ENCODE data around the gene NLRX1.
"Not testable (repeated sequence)": the region's sequence is repeated elsewhere in the genome, so short reads cannot be mapped to it uniquely, and the experiment has no call there.

The NLRX1 gene

DNA sequence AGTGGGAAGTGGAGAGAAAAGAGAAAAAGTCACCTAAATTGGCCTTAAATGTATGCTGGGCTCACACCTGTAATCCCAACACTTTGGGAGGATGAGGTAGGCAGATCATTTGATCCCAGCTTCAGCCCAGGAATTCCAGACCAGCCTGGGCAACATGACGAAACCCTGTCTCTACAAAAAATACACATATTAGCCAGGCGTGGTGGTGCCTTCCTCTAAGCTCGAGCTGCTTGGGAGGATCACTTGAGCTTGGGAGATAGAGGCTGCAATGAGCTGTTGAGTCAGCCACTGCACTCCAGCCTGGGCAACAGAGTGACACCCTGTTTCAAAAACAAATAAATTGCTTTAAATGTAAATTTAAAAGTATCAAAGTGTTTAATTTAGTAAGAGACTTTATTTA lies 41.5 kb downstream of the NLRX1 start:
- no peak for DNase-seq

DNA sequence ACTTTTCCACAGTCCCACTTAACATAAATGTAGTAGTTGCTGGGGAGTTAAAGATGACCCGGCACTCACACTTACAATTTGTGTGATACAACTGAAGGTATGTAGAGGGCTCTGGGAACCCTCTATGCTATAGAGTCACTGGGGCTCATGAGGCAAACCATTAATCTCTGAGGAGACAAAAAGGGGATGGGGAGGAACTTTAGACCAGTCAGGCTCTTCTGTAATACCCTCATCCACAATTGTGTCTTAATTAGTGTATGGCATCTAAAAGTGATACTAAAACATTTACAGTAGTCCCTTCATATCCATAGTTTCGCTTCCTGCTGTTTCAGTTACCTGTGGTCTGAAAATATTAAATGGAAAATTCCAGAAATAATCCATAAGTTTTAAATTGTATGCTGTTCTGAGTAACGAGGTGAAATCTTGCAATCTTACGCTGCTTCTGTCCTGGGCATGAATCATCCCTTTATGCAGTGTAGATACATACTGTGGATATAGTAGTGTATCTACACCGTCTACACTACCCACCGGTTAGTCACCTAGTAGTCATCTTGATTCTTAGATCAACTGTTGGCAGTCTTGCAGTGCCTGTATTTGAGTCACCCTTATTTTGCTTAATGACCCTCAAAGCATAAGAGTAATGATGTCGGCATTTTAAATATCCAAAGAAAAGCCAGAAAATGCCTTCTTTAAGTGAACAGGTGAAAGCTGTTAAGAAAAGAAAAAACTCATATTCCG lies 49.8 kb downstream of the NLRX1 start:
- no peak for DNase-seq

GRCh38 chr11:119222308-119222707 lies 53.8 kb downstream of the NLRX1 start:
- no peak for DNase-seq

DNA sequence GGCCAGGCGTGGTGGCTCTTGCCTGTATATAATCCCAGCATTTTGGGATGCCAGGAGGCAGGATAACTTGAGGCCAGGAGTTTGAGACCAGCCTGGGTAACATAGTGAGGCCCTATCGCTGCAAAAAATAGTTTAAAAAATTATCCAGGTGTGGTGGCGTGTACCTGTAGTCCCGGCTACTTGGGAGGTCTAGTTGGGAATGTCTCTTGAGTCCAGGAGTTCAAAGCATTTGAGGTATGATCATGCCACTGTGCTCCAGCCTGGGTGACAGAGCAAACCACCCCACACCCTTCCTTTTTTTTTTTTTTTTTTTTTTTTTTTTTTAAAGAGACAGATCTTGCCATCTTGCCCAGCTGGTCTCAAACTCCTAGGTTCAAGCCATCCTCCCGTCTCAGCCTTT lies 54.4 kb downstream of the NLRX1 start:
- no peak for DNase-seq

- no peak for DNase-seq
Observed at GRCh38 chr11:119223856-119224255, 55.3 kb downstream of the NLRX1 start.

DNA sequence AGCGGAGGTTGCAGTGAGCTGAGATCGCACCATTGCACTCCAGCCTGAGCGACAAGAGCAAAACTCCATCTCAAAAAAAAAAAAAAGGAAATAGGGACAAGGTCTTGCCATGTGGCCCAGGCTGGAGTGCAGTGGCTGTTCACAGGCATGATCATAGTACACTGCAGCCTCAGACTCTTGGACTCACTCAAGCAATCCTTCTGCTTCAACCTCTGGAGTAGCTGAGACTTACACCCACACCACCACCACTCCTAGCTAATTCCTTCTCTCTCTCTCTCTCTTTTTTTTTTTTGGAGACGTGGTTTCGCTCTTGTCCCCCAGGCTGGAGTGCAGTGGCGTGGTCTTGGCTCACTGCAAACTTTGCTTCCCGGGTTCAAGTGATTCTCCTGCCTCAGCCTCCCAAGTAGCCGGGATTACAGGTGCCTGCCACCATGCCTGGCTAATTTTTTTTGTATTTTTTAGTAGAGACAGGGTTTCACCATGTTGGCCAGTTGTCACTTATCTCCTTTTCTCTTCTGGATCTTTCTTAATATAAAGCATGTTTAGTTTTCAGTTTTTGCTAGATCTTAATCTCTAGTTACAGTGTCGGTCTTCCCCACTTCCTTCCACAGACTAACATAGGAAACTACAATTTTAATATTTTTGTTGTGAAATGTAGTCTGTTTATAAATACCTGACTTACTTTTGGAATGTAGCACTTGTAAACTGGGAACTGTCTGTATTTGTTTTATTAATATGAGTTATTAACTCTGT lies 60.2 kb downstream of the NLRX1 start:
- not testable (repeated sequence) for DNase-seq

GRCh38 chr11:119229288-119229672 lies 60.8 kb downstream of the NLRX1 start:
- DNase-seq: no peak

- no peak for DNase-seq
Observed at GRCh38 chr11:119229741-119230140, 61.2 kb downstream of the NLRX1 start.
